Uterus (tissue), 2 donors: ENCODE results near the gene LYRM7.

ENCODE experiments used
- CTCF ChIP-seq, 4 experiments: fragments of 200-600 bp in 2 of 4; fragments of 450-650 bp in 2 of 4; sonication (generic) in 2 of 4; IDR thresholded peaks; one replicate each; pipeline ENCODE4 v1.5.1; 2016 to 2019; ENCODE audit warnings: antibody characterized with exemption in 4 of 4, mild to moderate bottlenecking in 2 of 4, moderate library complexity in 1 of 4
- POLR2A ChIP-seq, 2 donors: fragments of 450-650 bp; IDR thresholded peaks; one replicate each; pipeline ENCODE4 v1.6.1; 2016; ENCODE audit warnings: antibody characterized with exemption in 2 of 2, mild to moderate bottlenecking in 1 of 2, moderate library complexity in 1 of 2

GRCh38 chr5:131167615-131168014, 3.1 kb upstream of the LYRM7 start:
- no peak for TF ChIP-seq CTCF (IDR thresholded peaks at IDR 0.05)
- no peak for TF ChIP-seq POLR2A (IDR thresholded peaks at IDR 0.05)
